Liver (tissue), 3 donors: ENCODE data around the gene HES6.

Experiments used
- ATF3 ChIP-seq: IDR thresholded peaks from 2 replicates; pipeline ENCODE4 v1.6.1; 2016; ENCODE audit warnings: antibody characterized with exemption
- CTCF ChIP-seq: fragments of 150-350 bp; IDR thresholded peaks from 2 replicates; pipeline ENCODE4 v1.5.1; 2017; ENCODE audit warnings: improper control_type of control experiment, low read depth, low read length; ENCODE audit not compliant: missing input control
- FOXA1 ChIP-seq: IDR thresholded peaks from 2 replicates; pipeline ENCODE4 v1.6.1; 2016; ENCODE audit warnings: antibody characterized with exemption
- GABPA ChIP-seq, 2 donors: IDR thresholded peaks in 1 of 2; conservative IDR thresholded peaks in 1 of 2; 2 replicates each; pipeline ENCODE4 v1.6.1; 2016; ENCODE audit warnings: antibody characterized with exemption in 2 of 2, mild to moderate bottlenecking in 1 of 2, moderate library complexity in 1 of 2
- HNF4A ChIP-seq, 2 donors: conservative IDR thresholded peaks; 2 replicates each; pipeline ENCODE4 v1.6.1; 2016; ENCODE audit warnings: antibody characterized with exemption in 2 of 2, mild to moderate bottlenecking in 2 of 2
- JUND ChIP-seq, 2 donors: IDR thresholded peaks; 2 replicates each; pipeline ENCODE4 v1.6.1; 2016; ENCODE audit warnings: antibody characterized with exemption in 2 of 2
- MAX ChIP-seq: IDR thresholded peaks from 2 replicates; pipeline ENCODE4 v1.6.1; 2016; ENCODE audit warnings: antibody characterized with exemption
- RAD21 ChIP-seq, 2 donors: IDR thresholded peaks; 2 replicates each; pipeline ENCODE4 v1.6.1; 2016; ENCODE audit warnings: antibody characterized with exemption in 2 of 2, mild to moderate bottlenecking in 2 of 2
- REST ChIP-seq: IDR thresholded peaks from 2 replicates; pipeline ENCODE4 v1.6.1; 2016; ENCODE audit warnings: antibody characterized with exemption, mild to moderate bottlenecking
- RXRA ChIP-seq, 2 donors: IDR thresholded peaks; 2 replicates each; pipeline ENCODE4 v1.6.1; 2017 to 2018; ENCODE audit warnings: antibody characterized with exemption in 2 of 2, mild to moderate bottlenecking in 1 of 2
- SP1 ChIP-seq: IDR thresholded peaks from 2 replicates; pipeline ENCODE4 v1.6.1; 2018; ENCODE audit warnings: antibody characterized with exemption, mild to moderate bottlenecking
- TAF1 ChIP-seq: conservative IDR thresholded peaks from 2 replicates; pipeline ENCODE4 v1.6.1; 2016; ENCODE audit warnings: antibody characterized with exemption, mild to moderate bottlenecking
- YY1 ChIP-seq: IDR thresholded peaks from 2 replicates; pipeline ENCODE4 v1.6.1; 2016; ENCODE audit warnings: antibody characterized with exemption, mild to moderate bottlenecking
- ZBTB33 ChIP-seq: IDR thresholded peaks from 2 replicates; pipeline ENCODE4 v1.6.1; 2016; ENCODE audit warnings: antibody characterized with exemption
- donor health status: healthy.
- donor health status: healthy.

- no peak for TF ChIP-seq CTCF
- no peak for TF ChIP-seq YY1
- no peak for TF ChIP-seq JUND (IDR thresholded peaks at IDR 0.05)
- TF ChIP-seq RAD21 (IDR thresholded peaks at IDR 0.05) = no peak
- no peak for TF ChIP-seq REST
- no peak for TF ChIP-seq SP1
- no peak for TF ChIP-seq ATF3
- TF ChIP-seq MAX = no peak
- no peak for TF ChIP-seq FOXA1
- no peak for TF ChIP-seq TAF1
- TF ChIP-seq GABPA (IDR thresholded peaks at IDR 0.05 in 1 of 2, conservative IDR thresholded peaks at IDR 0.05 in 1 of 2) = no peak
- TF ChIP-seq HNF4A (conservative IDR thresholded peaks at IDR 0.05) = no peak
- TF ChIP-seq ZBTB33 = no peak
- TF ChIP-seq RXRA (IDR thresholded peaks at IDR 0.05) = no peak
Observed at GRCh38 chr2:238279324-238279682, 39.5 kb upstream of the HES6 start.
